BE2C (cell line): ENCODE results near the gene NR2C2.

Source experiments
- DNase-seq: peaks from one replicate; pipeline ENCODE4 v3.0.0-alpha.2; 2020
- H3K27me3 ChIP-seq: fragments of 250-450 bp; sonication (Bioruptor Pico); 2 replicates; pipeline ENCODE4 v1.5.1; 2020; ENCODE audit warnings: mild to moderate bottlenecking
- H3K36me3 ChIP-seq: fragments of 250-450 bp; sonication (Bioruptor Pico); 2 replicates; pipeline ENCODE4 v1.5.1; 2020; ENCODE audit warnings: mild to moderate bottlenecking
- H3K4me1 ChIP-seq: fragments of 250-450 bp; sonication (Bioruptor Pico); 2 replicates; pipeline ENCODE4 v1.5.1; 2020
- H3K4me3 ChIP-seq: 2 replicates; pipeline ENCODE4 v1.5.1; 2011; ENCODE audit warnings: low read depth, low read length
- H3K9me3 ChIP-seq: fragments of 250-450 bp; sonication (Bioruptor Pico); 2 replicates; pipeline ENCODE4 v1.5.1; 2020
- CTCF ChIP-seq: IDR thresholded peaks from 2 replicates; pipeline ENCODE4 v1.5.1; 2012; ENCODE audit warnings: mild to moderate bottlenecking, low read depth, low read length

Gene NR2C2

GRCh38 chr3:14925729-14926591 lies 21.4 kb upstream of the NR2C2 start:
- DNase-seq, result no peak
- peak; percentile 76 for TF ChIP-seq CTCF
- no peaks in the 10 kb centered on the region for H3K27me3 ChIP-seq
- no peaks in the 10 kb centered on the region for H3K9me3 ChIP-seq
- no peaks in the 10 kb centered on the region for H3K36me3 ChIP-seq
- no peaks in the 10 kb centered on the region; the same call in 1 of the 2 replicates for H3K4me1 ChIP-seq
- no peak overlapping the region for H3K4me3 ChIP-seq

GRCh38 chr3:14926592-14926991 lies 20.8 kb upstream of the NR2C2 start:
- no peaks in the 10 kb centered on the region for H3K27me3 ChIP-seq
- no peak overlapping the region for H3K4me3 ChIP-seq
- no peaks in the 10 kb centered on the region for H3K36me3 ChIP-seq
- no peak for DNase-seq
- no peaks in the 10 kb centered on the region for H3K4me1 ChIP-seq
- TF ChIP-seq CTCF, result no peak
- H3K9me3 ChIP-seq, result no peaks in the 10 kb centered on the region

- Histone ChIP-seq H3K36me3 (no peaks in the 10 kb centered on the region), H3K9me3 (no peaks in the 10 kb centered on the region), H3K4me3 (no peak overlapping the region), H3K27me3 (no peaks in the 10 kb centered on the region), H3K4me1 (no peaks in the 10 kb centered on the region)
- TF ChIP-seq CTCF, result no peak
- no peak for DNase-seq
Observed at GRCh38 chr3:14927308-14927707, 20.1 kb upstream of the NR2C2 start.

GRCh38 chr3:14929310-14930074 lies 17.9 kb upstream of the NR2C2 start:
- DNase-seq, result no peak
- Histone ChIP-seq H3K27me3 (no peaks in the 10 kb centered on the region), H3K4me1 (no peaks in the 10 kb centered on the region), H3K4me3 (no peak overlapping the region), H3K36me3 (no peaks in the 10 kb centered on the region), H3K9me3 (no peaks in the 10 kb centered on the region)
- TF ChIP-seq CTCF, result no peak

GRCh38 chr3:14933820-14934425 lies 13.5 kb upstream of the NR2C2 start:
- DNase-seq, result no peak
- Histone ChIP-seq H3K9me3 (no peaks in the 10 kb centered on the region), H3K4me3 (no peak overlapping the region), H3K27me3 (no peaks in the 10 kb centered on the region), H3K36me3 (no peaks in the 10 kb centered on the region), H3K4me1 (no peaks in the 10 kb centered on the region)
- no peak for TF ChIP-seq CTCF
